ENCODE results near the gene PARVA.

PARVA gene

DNA sequence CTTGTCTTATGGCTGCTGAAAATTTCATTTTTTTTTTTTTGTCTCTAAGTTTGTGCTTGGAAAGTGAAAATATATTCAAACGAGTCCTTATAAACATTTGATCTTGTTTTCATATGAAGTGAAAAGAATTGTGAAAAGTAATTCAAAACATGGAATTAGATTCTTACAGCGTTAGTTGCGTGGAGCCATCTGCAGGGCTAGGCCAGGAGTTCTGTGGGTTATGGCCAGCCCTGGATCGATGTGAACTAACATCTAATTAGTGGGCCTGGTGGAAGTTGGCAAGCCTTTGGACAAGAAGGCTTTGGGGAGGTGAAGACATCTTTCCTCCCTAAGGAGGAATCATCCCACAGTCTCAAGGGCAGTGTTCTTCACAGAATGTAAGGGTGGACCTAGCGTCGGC is 37.2 kb downstream of the PARVA start:
- Histone ChIP-seq H3K4me3 (ENCODE audit: low read depth, low read length) (no peak overlapping the region), H3K36me3 (ENCODE audit: insufficient read depth, low read length) (no peaks in the 10 kb centered on the region), H2AFZ (ENCODE audit: low read length, unreplicated experiment) (no peak overlapping the region), H3K79me2 (ENCODE audit: control insufficient read depth, insufficient read depth, low read length, unreplicated experiment) (peaks cover 72% of the 10 kb centered on the region), H3K4me1 (ENCODE audit: control insufficient read depth, insufficient read depth, low read length, unreplicated experiment) (peaks cover 64% of the 10 kb centered on the region), H3K27me3 (ENCODE audit: insufficient read depth, low read length) (no peaks in the 10 kb centered on the region), H3K27ac (ENCODE audit: low read depth, low read length) (no peak overlapping the region)

DNA sequence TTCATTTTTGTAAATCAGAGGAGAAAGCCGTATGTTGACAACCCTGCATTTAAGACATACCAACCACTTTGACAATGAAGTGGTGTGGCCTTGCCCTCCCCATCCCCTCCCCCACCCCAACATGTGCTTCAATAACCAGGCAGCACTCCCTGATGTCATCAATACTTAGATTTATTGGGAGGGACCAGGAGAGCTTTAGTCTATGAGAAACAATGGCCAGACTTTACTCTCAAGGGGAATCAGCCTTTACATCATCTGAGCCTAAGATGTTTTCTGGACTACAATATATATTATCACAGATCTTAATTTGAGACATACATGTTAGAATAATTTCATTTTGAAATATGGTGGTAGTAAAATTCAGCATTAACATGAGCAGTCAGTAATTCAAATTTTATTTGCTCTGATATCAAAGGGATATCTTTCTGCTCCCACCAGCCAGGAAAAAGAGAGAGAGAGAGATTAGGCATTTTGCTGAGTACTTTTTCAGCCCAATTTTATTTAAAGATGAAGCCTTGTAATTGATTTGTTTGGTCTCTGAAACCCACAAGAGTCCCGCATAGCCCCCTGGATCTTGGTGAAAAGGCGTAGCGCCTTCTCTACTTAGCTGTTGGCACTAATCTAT is 38.1 kb downstream of the PARVA start:
- Histone ChIP-seq H3K27ac (ENCODE audit: low read depth, low read length) (no peak overlapping the region), H3K4me3 (ENCODE audit: low read depth, low read length) (no peak overlapping the region), H3K27me3 (ENCODE audit: insufficient read depth, low read length) (no peaks in the 10 kb centered on the region), H2AFZ (ENCODE audit: low read length, unreplicated experiment) (no peak overlapping the region), H3K4me1 (ENCODE audit: control insufficient read depth, insufficient read depth, low read length, unreplicated experiment) (peaks cover 55% of the 10 kb centered on the region), H3K79me2 (ENCODE audit: control insufficient read depth, insufficient read depth, low read length, unreplicated experiment) (peaks cover 69% of the 10 kb centered on the region), H3K36me3 (ENCODE audit: insufficient read depth, low read length) (no peaks in the 10 kb centered on the region)

- Histone ChIP-seq H3K27me3 (ENCODE audit: insufficient read depth, low read length) (no peaks in the 10 kb centered on the region), H3K4me3 (ENCODE audit: low read depth, low read length) (no peak overlapping the region), H3K79me2 (ENCODE audit: control insufficient read depth, insufficient read depth, low read length, unreplicated experiment) (peaks cover 67% of the 10 kb centered on the region), H3K4me1 (ENCODE audit: control insufficient read depth, insufficient read depth, low read length, unreplicated experiment) (peaks cover 44% of the 10 kb centered on the region), H3K36me3 (ENCODE audit: insufficient read depth, low read length) (no peaks in the 10 kb centered on the region), H3K27ac (ENCODE audit: low read depth, low read length) (no peak overlapping the region), H2AFZ (ENCODE audit: low read length, unreplicated experiment) (no peak overlapping the region)
Observed at GRCh38 chr11:12416552-12416951, 39.2 kb downstream of the PARVA start.

GRCh38 chr11:12417691-12418611 is 40.6 kb downstream of the PARVA start:
- Histone ChIP-seq H3K36me3 (ENCODE audit: insufficient read depth, low read length) (no peaks in the 10 kb centered on the region), H3K27me3 (ENCODE audit: insufficient read depth, low read length) (no peaks in the 10 kb centered on the region), H3K79me2 (ENCODE audit: control insufficient read depth, insufficient read depth, low read length, unreplicated experiment) (peaks cover 70% of the 10 kb centered on the region), H3K27ac (ENCODE audit: low read depth, low read length) (peak overlapping the region; percentile 25), H3K4me1 (ENCODE audit: control insufficient read depth, insufficient read depth, low read length, unreplicated experiment) (peaks cover 32% of the 10 kb centered on the region), H2AFZ (ENCODE audit: low read length, unreplicated experiment) (peak overlapping the region; percentile 28), H3K4me3 (ENCODE audit: low read depth, low read length) (peak overlapping the region; percentile 49; the same call in 1 of the 2 replicates)

GRCh38 chr11:12420040-12420439 is 42.7 kb downstream of the PARVA start:
- Histone ChIP-seq H3K36me3 (ENCODE audit: insufficient read depth, low read length) (no peaks in the 10 kb centered on the region), H3K4me1 (ENCODE audit: control insufficient read depth, insufficient read depth, low read length, unreplicated experiment) (peaks cover 16% of the 10 kb centered on the region), H3K27me3 (ENCODE audit: insufficient read depth, low read length) (no peaks in the 10 kb centered on the region), H2AFZ (ENCODE audit: low read length, unreplicated experiment) (no peak overlapping the region), H3K79me2 (ENCODE audit: control insufficient read depth, insufficient read depth, low read length, unreplicated experiment) (peaks cover 56% of the 10 kb centered on the region), H3K4me3 (ENCODE audit: low read depth, low read length) (no peak overlapping the region), H3K27ac (ENCODE audit: low read depth, low read length) (no peak overlapping the region)

DNA sequence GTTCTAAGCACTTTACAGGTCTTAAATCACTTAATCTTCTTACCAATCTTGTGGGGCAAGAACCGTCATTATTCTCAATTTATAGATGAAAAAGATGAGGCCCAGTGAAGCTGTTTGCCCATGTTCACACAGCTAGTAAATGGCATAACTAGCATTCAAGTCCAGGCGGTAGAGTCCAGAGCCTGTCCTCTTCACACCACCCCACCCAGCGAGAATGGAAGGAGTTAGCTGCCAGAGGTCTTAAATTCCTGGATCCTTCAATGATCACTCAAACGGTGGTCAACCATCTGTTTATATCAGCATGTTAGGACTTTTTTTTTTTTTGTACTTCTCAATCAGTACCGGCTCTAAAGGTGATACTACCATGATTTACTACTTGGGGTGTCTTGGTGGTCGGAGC is 43.3 kb downstream of the PARVA start:
- Histone ChIP-seq H3K27ac (ENCODE audit: low read depth, low read length) (no peak overlapping the region), H3K27me3 (ENCODE audit: insufficient read depth, low read length) (no peaks in the 10 kb centered on the region), H3K79me2 (ENCODE audit: control insufficient read depth, insufficient read depth, low read length, unreplicated experiment) (peaks cover 56% of the 10 kb centered on the region), H3K36me3 (ENCODE audit: insufficient read depth, low read length) (no peaks in the 10 kb centered on the region), H3K4me1 (ENCODE audit: control insufficient read depth, insufficient read depth, low read length, unreplicated experiment) (peaks cover 16% of the 10 kb centered on the region), H2AFZ (ENCODE audit: low read length, unreplicated experiment) (no peak overlapping the region), H3K4me3 (ENCODE audit: low read depth, low read length) (no peak overlapping the region)

DNA sequence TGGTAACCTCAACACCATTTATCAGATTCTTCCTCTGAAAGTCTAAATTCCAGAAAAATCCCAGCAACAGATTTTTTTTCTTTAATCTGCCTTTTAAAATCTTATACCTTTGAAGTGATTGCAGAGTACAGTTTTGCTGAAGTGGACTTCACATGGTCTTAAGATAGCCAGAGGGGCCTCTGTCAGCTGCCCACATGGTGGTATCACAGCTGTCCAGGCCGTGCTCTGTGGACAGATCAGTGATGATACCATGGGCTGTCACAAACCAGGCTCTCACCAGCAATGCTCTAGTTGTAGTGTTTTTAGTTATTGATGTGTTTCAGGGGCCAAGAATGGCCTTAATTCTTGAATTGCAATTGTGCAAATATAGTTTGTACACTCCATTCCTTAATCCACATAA is 44.0 kb downstream of the PARVA start:
- Histone ChIP-seq H3K27me3 (ENCODE audit: insufficient read depth, low read length) (no peaks in the 10 kb centered on the region), H3K27ac (ENCODE audit: low read depth, low read length) (no peak overlapping the region), H3K79me2 (ENCODE audit: control insufficient read depth, insufficient read depth, low read length, unreplicated experiment) (peaks cover 55% of the 10 kb centered on the region), H3K4me3 (ENCODE audit: low read depth, low read length) (no peak overlapping the region), H2AFZ (ENCODE audit: low read length, unreplicated experiment) (no peak overlapping the region), H3K36me3 (ENCODE audit: insufficient read depth, low read length) (no peaks in the 10 kb centered on the region), H3K4me1 (ENCODE audit: control insufficient read depth, insufficient read depth, low read length, unreplicated experiment) (peaks cover 16% of the 10 kb centered on the region)

DNA sequence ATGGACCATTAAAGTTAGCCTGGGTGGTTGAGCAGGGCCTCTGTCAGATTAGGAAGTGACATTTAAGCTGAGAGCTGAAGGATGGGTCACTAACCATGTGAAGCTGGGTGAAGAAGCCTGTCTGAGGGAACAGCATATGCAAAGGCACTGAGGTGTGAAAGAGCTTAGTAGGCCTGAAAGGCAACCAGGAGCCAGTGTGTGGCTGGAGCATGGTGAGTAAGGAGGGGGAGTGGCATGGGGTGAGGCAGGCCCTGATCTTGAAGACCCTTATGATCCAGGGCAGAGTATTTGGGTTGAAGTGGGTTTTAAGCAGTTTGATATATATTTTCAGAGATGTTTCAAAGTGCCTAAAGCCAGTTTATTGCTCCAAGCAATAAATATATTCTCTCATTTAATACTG is 48.8 kb downstream of the PARVA start:
- Histone ChIP-seq H2AFZ (ENCODE audit: low read length, unreplicated experiment) (no peak overlapping the region), H3K79me2 (ENCODE audit: control insufficient read depth, insufficient read depth, low read length, unreplicated experiment) (peaks cover 47% of the 10 kb centered on the region), H3K4me1 (ENCODE audit: control insufficient read depth, insufficient read depth, low read length, unreplicated experiment) (peaks cover 13% of the 10 kb centered on the region), H3K4me3 (ENCODE audit: low read depth, low read length) (no peak overlapping the region), H3K27me3 (ENCODE audit: insufficient read depth, low read length) (no peaks in the 10 kb centered on the region), H3K27ac (ENCODE audit: low read depth, low read length) (no peak overlapping the region), H3K36me3 (ENCODE audit: insufficient read depth, low read length) (no peaks in the 10 kb centered on the region)

DNA sequence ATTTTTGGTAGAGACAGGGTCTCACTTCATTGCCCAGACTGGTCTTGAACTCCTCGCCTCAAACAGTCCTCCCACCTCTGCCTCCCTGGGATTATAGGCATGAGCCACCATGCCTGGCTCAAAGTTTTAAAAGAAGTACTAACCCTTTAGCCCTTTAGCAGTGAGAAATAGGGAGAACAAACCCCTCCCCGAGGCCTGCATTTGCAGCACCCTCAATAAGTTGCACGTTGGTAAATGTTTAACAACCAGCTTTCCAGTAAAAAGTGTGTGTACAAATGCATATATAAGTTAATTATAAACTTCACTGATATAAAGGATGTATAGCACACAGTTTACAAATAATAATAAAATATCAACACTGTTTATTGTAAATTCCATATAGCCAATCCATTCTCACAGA is 51.8 kb downstream of the PARVA start:
- Histone ChIP-seq H3K4me1 (ENCODE audit: control insufficient read depth, insufficient read depth, low read length, unreplicated experiment) (peaks cover 29% of the 10 kb centered on the region), H3K36me3 (ENCODE audit: insufficient read depth, low read length) (no peaks in the 10 kb centered on the region), H3K27ac (ENCODE audit: low read depth, low read length) (no peak overlapping the region), H3K79me2 (ENCODE audit: control insufficient read depth, insufficient read depth, low read length, unreplicated experiment) (peaks cover 61% of the 10 kb centered on the region), H3K27me3 (ENCODE audit: insufficient read depth, low read length) (no peaks in the 10 kb centered on the region), H2AFZ (ENCODE audit: low read length, unreplicated experiment) (no peak overlapping the region), H3K4me3 (ENCODE audit: low read depth, low read length) (no peak overlapping the region)

DNA sequence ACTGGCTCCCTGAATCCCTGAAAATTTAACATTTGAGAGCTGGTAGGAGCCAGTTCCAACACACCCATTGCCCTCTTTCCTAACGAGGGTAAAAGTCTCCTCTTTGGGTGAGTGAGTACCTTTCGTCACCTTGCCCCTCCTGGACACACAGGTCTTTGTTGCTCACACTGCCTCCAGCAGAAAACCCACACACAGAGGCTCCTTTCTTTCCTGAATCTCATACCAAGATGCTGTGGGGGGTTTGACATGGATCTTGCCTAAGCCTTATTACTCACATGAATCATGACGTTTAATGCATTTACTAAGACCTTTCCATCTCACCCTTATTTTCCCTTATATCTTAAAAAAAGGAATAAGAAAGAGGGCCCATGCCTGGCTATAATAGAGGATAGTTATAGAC is 53.0 kb downstream of the PARVA start:
- H3K36me3 ChIP-seq (ENCODE audit: insufficient read depth, low read length): no peaks in the 10 kb centered on the region
- H3K4me1 ChIP-seq (ENCODE audit: control insufficient read depth, insufficient read depth, low read length, unreplicated experiment): peaks cover 29% of the 10 kb centered on the region
- peak overlapping the region; percentile 93 for H2AFZ ChIP-seq (ENCODE audit: low read length, unreplicated experiment)
- H3K79me2 ChIP-seq (ENCODE audit: control insufficient read depth, insufficient read depth, low read length, unreplicated experiment): peaks cover 69% of the 10 kb centered on the region
- peak overlapping the region; percentile 70 for H3K4me3 ChIP-seq (ENCODE audit: low read depth, low read length)
- H3K27me3 ChIP-seq (ENCODE audit: insufficient read depth, low read length): no peaks in the 10 kb centered on the region
- peak overlapping the region; percentile 97 for H3K27ac ChIP-seq (ENCODE audit: low read depth, low read length)

Data from ACC112 (cell line).